Measurements from ENCODE around the gene LIG1.

- no peak for TF ChIP-seq EZH2 (IDR thresholded peaks at IDR 0.05; ENCODE audit: insufficient read depth, poor library complexity, severe bottlenecking)
- TF ChIP-seq EZH2phosphoT487 (IDR thresholded peaks at IDR 0.05; ENCODE audit: insufficient read depth, low read depth) = no peak
These were observed 21.6 kb downstream of the LIG1 start for GRCh38 chr19:48148576-48148975.
